PFSK-1 (cell line): ENCODE results near the gene DRD2.

Source experiments
- FOXP2 ChIP-seq: optimal IDR thresholded peaks from 2 replicates; pipeline ENCODE3; 2011; ENCODE audit warnings: borderline replicate concordance, control low read depth, inconsistent platforms; ENCODE audit not compliant: insufficient read depth; ENCODE audit errors: extremely low read length, extremely low read depth
- POLR2AphosphoS5 ChIP-seq: IDR thresholded peaks from 2 replicates; pipeline ENCODE4 v1.6.1; 2012; ENCODE audit warnings: low read depth, mild to moderate bottlenecking, control low read depth, low read length, moderate library complexity
- REST ChIP-seq, 2 experiments: IDR thresholded peaks; 2 replicates each; pipeline versions ENCODE4 v1.6.1 to v1.8.0; 2011 to 2012; ENCODE audit warnings: low read depth in 2 of 2, low read length in 2 of 2, control low read depth in 1 of 2, inconsistent platforms in 1 of 2, mild to moderate bottlenecking in 1 of 2, moderate library complexity in 1 of 2; ENCODE audit not compliant: insufficient read depth in 1 of 2
- SIN3A ChIP-seq: IDR thresholded peaks from 2 replicates; pipeline ENCODE4 v1.6.1; 2012; ENCODE audit warnings: mild to moderate bottlenecking, low read length, moderate library complexity, borderline replicate concordance; ENCODE audit not compliant: insufficient read depth
- TAF1 ChIP-seq: IDR thresholded peaks from 2 replicates; pipeline ENCODE4 v1.6.1; 2012; ENCODE audit warnings: low read length, control low read depth, borderline replicate concordance; ENCODE audit not compliant: insufficient read depth

Gene DRD2

GRCh38 chr11:113487622-113488021 is 12.4 kb upstream of the DRD2 start:
- TF ChIP-seq FOXP2: no peak

GRCh38 chr11:113484223-113484622 is 9.0 kb upstream of the DRD2 start:
- TF ChIP-seq REST (IDR thresholded peaks at IDR 0.05; ENCODE audit: insufficient read depth in 1 of 2, low read depth in 2 of 2, low read length in 2 of 2) (no peak), TAF1 (no peak), FOXP2 (no peak), POLR2AphosphoS5 (no peak), SIN3A (no peak)

GRCh38 chr11:113481672-113482071 is 6.5 kb upstream of the DRD2 start:
- TF ChIP-seq SIN3A (no peak), TAF1 (no peak), FOXP2 (no peak), REST (IDR thresholded peaks at IDR 0.05; ENCODE audit: insufficient read depth in 1 of 2, low read depth in 2 of 2, low read length in 2 of 2) (no peak), POLR2AphosphoS5 (no peak)

GRCh38 chr11:113481226-113481625 is 6.0 kb upstream of the DRD2 start:
- no peak for TF ChIP-seq FOXP2
- TF ChIP-seq TAF1: no peak
- no peak for TF ChIP-seq REST (IDR thresholded peaks at IDR 0.05; ENCODE audit: insufficient read depth in 1 of 2, low read depth in 2 of 2, low read length in 2 of 2)
- TF ChIP-seq SIN3A: no peak
- no peak for TF ChIP-seq POLR2AphosphoS5

- TF ChIP-seq POLR2AphosphoS5 (no peak), REST (IDR thresholded peaks at IDR 0.05; ENCODE audit: insufficient read depth in 1 of 2, low read depth in 2 of 2, low read length in 2 of 2) (0 out of 4 replicates have a peak, but pooled peaks of 1 of the 2 experiments have one; percentile 37)
Measured at GRCh38 chr11:113477321-113477720, 2.1 kb upstream of the DRD2 start.

GRCh38 chr11:113476553-113476952 is 1.4 kb upstream of the DRD2 start:
- TF ChIP-seq FOXP2: no peak
- no peak for TF ChIP-seq POLR2AphosphoS5
- TF ChIP-seq TAF1: no peak
- no peak for TF ChIP-seq SIN3A
- no peak for TF ChIP-seq REST (IDR thresholded peaks at IDR 0.05; ENCODE audit: insufficient read depth in 1 of 2, low read depth in 2 of 2, low read length in 2 of 2)
